Measurements from ENCODE around the gene CEP55.

CEP55 gene

DNA sequence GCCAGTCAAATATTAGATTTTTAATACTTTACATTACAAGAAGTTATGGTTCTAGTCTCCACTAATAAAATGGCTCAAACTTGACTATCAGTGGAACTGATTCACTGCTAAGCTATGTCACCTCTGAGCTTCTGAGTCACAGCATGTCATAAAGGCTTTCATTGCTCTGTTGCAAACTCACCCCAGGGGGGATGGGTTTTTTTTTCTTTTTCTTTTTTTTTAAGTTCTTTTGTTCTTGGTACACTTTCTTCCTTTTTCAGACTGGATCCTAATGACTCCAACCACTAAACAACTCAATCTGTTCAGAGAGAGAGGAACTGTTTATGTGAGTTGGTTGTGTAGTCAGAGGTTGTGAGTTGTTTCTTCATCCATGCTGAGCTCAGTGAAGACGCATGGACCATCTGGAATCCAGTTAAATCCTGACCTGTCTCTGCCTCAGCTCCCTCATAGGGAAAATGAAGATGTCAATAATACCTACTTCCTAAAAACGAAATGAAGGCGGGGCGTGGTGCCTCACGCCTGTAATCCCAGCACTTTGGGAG is 25.2 kb upstream of the CEP55 start:
- DNase-seq, result no peak

DNA sequence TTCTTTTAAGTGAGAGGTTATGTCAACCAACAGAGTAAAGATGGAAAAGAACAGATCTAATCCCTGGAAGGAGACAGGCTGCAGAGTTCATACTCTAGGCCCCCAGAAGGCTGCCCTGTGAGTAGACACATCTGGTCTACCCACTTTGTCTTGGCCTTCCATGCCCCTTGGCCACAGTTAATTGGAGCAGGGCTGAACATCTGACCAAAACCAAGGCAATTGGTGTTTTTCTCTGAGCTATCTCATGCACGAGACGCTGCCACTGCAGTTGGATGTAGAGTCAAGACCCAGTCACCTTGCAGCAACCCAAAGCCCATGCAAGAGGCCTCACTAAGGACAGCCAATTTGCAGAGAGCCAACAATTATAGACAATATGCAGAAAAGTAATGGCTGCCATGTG is 23.3 kb upstream of the CEP55 start:
- no peak for DNase-seq

DNA sequence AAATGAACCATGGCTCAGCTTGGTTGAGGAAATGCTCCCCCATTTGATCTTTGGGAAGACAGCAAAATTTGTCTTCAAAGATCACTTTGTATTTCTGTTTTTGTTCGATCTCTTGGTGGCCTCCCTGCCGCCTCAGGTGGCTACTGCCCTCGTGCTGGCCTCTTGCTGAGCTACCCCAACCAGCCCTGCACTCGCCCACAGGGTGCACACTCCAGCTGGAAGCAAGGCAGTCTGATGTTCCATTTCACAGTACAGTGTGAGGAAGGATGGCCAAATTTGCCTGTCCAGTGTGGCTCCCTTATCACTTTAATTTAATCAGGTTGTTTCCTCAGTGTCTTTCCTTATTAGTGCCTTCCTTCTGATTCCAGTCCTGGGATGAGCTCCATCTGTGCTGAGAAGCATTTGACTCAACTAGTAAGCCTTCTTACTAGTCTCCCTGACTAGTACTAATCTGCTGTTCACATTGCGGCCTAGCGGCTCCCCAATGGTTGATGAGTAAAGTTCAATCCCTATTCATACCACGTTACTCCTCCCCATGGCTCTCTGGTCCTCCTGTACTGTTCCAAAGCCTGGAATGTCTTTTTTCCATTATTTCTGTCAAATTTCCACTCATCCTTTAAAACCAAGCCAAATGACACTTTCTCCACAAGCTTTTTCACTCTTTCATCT is 22.5 kb upstream of the CEP55 start:
- no peak for DNase-seq

DNA sequence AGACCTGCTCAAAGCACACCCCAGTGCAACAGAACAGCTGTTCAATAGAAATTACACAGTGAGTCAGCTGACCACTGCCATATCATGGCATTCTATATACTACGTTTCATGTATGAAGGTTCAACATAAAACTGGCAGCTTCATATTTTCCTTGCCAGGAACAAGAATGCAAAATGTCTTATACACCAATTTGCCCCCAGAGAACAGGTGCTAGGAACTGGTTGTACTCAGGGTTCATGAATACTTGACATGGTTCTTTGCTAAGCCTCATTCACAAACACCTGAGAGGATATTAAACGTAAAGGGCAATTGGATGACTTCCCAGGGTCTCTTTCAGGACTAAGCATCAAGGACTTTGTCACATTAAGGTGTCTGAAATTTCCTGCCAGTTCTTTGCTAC is 21.2 kb upstream of the CEP55 start:
- no peak for DNase-seq

DNA sequence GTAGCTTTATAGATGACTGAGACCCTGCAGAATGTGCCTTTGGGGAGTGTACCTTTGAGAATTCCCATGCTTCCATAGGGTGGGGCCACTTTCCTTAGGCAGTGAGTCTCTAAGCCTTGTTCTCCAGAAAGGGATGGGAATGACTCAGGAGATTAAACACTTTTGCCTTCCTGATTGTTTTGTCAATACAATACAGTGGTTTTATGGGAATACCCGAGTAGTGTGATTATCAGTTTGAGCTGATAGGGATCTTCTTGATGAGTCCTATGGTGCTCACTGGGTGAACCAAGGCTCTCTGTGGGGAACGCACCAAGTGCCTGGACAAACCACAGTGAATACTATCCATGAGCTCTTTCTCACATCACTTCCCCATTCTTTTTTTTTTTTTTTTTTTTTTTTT is 20.5 kb upstream of the CEP55 start:
- DNase-seq, result no peak

DNA sequence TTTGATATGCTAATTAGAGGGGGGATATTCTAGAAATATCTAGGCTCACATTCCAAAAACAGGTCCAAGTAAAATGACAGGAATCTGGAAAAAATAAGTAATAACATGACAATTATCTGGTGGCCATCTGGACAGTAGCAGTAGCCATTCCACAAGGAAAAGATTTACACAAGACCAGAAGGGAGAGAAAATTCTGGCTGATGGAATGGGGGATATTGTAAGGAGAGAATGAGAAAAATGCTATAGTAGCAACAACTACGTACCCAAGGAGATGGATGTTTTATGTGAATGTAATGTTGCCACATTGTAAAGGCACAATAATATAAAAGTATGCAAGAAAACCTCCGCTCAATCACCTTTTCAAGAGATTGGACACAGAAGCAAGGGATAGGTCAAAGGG is 19.7 kb upstream of the CEP55 start:
- no peak for DNase-seq

DNA sequence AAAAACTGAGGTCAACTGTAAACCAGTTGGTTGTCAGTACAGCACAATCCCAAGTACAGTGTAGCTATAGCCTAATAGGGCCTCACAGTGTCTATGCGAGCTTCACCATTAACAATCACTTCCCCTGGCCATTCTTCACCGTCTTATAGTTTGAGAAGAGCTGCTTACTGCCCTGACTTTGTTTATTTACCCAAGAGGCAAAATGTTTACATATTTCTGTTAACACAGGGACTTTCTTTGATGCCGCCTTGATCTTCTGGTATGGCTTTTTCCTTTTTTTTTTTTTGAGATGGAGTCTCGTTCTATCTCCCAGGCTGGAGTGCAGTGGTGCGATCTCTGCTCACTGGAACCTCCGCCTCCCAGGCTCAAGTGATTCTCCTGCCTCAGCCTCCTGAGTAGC is 17.5 kb upstream of the CEP55 start:
- DNase-seq, result no peak

DNA sequence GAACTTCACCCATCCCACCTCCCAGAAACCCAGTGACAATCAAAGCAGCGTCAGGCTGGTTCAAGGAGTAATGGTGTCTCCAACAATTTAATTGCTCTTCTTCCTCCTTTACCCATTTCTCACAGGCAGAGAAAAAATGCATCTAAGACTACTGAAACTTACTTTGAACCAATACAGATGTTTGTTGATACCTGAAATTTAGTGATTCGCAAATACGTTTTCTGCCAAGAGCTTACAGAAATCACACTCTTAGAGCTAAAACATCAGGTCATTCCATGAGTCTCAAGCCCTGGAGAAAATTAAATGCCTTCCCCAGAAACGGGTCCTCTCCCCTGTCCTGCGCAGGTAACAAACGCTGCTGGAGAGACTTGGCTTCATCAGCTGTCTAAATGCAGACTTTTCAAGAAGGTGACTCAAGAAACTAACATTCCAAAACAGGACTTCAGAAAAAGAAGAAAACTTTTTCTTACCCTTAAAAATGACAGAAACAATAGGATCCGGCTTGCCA is 14.7 kb upstream of the CEP55 start:
- DNase-seq, result no peak

DNA sequence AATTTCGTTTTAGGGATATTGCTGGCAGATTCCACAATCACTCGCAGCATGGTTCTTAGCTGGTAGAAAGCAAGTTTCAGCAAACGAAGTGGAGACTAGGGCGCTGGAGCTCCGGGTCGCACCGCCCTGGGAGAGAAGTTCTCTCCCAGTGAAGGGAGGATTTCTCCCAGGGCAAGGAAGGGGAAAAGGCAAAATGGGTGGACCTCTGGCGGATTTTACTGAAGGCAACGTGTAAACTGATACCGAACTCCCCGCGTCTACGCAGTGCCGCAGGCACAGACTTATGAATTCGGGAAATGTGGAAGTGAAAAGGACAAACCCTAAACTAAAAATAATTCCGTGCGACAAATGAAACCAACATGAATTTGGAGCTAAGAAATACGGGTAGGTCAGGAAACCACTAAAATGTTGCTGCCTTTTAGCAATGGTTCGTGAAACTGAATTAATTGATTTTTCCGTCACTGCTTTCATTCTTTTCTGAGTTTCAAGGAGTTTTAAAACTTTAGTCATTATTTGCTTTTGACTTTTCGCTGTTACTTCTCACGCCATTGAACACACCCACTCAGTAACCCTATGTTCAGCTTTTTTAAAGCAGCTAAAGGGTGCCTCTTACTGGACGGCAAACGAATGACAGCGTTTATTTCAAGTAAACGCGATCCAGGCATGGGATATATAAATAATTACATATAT is 14.1 kb upstream of the CEP55 start, which contains the start of gene MYOF:
Gene MYOF (minus strand): TSS at position 190 of the 690 bp plus-strand sequence. CDS start 140 bp downstream, at position 50.
- DNase-seq, result peak; percentile 63

DNA sequence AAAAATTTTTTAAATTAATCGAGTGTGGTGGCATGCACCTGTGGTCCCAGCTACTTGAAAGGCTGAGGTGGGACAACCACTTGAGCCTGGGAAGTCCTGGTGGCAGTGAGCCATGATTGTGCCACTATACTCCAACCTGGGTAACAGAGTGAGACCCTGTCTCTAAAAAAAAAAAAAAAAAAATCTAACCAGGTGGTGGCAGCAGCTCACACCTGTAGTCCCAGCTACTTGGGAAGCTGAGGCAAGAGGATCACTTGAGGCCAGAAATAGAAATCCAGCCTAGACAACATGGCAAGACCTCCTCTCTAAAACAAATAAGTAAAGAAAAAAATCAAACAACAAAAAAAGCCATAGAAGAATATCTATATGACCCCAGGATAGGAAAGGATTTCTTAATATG is 10.7 kb upstream of the CEP55 start:
- DNase-seq, result no peak

DNA sequence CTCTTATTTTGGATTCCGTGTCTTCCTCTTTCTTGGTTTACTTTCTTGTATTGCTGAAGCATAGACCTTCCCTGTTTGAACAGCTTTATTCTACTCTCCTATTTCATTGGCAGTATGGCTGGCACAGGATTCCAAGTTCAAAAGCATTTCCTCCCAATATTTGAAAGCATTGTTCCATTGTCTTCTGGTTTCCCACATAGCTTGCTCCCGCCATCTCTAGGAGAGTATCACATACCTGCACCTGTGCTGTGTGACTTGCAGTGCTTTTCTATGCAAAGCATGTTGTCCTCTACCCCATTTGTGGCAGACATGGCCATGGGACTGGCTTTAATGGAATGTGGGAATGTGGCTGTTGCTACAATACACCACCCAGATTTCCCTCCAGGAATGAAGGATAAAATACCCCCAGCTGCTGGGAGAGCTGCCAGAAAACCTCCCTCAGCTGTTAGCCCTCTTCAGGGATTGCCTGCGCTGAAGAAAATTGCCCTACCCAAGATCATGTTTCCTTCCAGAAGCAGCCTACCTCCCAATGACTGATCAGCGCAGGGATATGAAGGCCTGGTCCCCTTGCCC is 7.4 kb upstream of the CEP55 start:
- DNase-seq, result no peak

DNA sequence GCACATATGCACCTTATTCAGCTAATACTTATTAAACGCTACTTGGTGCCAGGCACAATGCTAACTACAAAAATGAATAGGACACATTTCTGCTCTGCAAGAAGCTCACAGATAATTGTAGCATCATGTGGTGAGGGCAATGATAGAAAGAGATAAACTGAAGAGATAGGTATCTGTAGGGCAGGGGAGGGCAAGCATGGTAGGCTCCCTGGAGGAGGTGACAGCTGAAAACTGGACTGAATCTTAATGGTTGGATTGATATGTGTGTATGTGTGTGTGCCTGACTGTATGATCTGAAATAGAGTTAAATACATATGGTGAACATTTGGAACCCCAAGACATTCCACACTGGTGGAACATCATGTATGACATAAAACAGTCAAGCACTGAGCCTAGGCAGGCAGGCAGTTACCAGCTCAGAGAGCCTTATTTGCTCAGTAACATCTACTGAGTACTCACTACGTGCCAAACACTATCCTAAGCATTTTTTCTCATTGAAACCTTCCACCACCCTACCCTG is 4.8 kb upstream of the CEP55 start:
- DNase-seq, result no peak

DNA sequence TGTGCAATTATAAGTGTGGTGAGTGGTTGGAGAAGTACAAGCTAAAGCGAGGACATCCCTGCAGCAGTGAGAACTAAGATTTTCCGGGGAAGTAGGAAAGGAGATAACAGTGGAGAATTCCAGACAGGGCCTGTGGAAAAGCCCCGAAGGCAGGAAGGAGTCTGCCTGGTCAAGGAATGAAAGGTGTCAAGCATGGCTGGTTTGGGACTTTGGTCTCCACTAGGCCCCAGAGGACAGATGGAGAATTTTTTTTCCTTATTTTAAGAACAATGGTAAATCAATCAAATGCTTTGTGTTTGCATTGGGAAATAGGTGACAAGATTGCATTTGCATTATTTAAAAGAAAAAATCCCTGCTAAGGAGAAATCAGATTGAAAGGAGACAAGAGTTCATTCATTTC is 3.2 kb upstream of the CEP55 start:
- no peak for DNase-seq

DNA sequence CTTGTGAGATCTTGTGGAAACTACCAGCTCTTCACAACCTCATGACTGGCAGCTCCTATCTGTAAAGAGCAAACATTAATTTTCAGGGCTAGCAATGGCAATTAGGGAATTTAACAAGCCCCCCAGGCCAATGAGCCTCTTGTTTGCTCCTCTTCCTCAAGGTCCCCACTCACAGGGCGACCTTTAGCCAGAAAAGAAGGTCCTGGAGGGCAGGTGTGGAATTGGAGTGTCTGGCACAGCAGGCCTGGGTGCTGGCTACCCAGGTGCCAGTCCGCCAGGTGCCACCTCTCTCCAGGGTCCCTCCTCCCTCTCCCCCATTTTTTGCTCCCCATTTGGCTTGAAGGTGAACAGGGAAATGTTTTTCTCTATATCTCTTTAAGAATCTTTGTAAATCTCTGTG is 1.9 kb upstream of the CEP55 start:
- DNase-seq, result no peak

DNA sequence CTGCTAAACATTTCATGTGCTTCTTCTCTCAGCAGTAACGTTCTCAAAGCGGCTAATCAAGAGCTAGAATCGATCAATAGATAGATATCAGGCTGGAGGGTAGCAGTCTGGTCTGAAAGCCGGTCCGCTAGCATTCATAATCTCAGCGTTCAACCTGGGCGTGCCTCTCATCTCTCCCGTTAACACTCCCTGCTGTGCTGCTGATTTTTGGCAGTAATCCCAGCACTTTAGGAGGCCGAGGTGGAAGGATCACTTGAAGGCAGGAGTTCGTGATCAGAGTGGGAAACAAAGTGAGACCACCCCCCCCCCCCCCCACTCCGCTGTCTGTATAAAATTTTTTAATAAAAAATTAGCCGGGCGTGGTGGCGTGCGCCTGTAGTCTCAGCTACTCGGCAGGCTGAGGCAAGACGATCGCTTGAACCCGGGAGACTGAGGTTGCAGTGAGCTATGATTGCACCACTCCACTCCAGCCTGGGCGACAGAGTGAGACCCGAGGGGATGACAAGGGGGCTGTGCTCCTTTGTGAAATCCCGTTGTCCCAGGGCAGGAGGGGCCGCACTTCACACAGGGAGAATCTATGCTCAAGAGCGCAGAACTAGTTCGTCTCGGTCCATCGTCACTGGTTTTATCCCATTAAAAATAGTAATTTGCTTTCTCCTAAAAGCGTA is 624 bp upstream of the CEP55 start:
- DNase-seq, result peak; percentile 66

DNA sequence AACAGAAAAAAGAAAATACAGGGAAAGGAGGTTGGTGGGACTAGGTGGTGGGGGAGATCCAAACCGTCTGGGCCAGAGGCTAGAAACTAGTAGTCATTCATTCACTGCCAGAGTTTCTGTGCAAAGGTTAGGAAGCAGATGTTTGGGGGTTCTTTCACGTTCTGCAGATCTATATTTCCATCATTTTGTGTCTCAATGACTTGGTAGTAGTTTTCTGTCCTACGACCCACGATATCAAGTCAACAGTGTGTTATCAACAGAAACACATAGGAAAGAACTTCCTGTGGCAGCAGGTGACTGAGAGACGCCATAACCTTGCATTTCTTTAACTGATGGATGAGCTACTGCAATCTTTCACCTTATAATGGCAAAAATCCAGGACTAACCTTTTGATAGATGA is 1.8 kb downstream of the CEP55 start:
- no peak for DNase-seq

DNA sequence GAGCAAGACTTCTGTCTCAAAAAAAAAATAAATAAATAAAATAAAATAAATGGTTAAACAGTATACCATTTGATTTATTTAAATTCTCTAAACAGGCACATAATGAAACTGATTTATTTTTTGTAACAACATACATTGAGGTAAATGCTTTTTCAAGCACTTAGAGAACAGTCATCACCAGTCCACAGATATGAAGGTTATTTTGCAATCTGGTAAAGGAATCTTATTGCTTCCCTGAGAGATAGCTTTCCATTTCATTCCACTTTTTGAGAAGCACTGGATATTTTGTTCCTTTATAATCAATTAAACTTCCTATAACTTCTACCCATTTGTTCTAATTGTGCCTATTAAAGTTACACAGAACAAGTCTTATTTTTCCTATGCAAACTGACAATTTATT is 5.2 kb downstream of the CEP55 start:
- no peak for DNase-seq

DNA sequence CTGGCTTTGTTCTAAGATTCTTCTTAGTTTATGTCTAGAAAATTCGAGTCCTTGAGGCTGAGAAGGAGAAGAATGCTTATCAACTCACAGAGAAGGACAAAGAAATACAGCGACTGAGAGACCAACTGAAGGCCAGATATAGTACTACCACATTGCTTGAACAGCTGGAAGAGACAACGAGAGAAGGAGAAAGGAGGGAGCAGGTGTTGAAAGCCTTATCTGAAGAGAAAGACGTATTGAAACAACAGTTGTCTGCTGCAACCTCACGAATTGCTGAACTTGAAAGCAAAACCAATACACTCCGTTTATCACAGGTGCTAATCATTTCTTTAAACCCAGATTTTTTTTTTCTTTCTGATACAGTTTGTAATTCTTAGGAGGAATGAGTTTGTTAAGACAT is 6.7 kb downstream of the CEP55 start:
- DNase-seq, result no peak

DNA sequence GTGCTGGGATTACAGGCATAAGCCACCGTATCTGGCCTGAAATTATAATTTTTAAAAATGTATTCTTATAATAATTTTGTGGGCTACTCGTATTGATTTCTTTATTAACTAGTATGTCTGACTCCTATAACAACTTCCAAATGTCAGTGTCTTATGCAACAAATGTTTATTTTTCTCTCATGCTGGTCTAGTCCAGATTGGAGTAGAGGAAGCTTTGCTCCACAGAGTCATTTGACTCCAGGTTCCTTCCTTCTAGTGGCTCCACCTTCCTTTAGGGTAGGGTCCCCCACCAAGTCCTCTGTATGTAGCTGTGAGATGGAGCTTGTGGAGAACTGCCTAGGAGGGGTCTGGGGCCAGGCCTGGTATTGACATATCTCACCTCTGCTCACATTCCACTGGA is 8.7 kb downstream of the CEP55 start:
- no peak for DNase-seq

DNA sequence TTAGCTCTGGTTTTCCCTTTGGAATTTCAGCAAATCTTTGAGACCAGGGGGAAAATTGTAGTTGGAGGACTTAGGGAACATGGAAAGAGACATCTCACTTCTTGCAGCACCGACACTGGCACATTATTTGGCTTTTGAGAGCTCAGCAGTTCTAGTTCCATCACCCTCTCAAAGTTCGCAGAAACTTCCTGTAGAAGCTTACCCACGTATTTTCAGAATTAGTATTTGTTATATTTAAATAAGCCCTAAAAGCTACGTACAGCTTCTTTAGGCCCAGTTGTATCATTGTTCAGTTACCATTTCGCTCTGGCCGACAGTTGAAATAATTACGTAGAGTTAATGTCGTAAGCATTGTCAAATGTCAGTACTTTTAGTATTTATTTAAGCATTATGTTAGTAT is 13.4 kb downstream of the CEP55 start:
- no peak for DNase-seq

DNA sequence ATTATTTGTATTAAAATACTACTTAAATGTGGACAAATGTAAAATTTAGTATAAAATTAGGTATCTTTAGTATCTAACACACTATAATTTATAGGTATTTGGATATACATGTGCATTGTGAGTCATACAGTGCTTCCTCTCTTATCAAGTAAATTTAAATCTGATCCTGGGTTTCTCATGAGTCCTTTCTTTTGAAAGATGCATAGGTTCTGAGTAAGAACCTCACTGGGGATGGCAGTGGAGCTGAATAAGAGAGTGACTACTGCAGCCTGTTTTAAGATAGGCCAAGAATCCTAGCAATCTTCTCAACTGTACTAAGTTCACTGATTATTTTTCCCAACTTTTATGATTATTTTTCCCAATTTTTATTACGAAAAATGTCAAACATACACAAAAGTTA is 16.2 kb downstream of the CEP55 start:
- no peak for DNase-seq

DNA sequence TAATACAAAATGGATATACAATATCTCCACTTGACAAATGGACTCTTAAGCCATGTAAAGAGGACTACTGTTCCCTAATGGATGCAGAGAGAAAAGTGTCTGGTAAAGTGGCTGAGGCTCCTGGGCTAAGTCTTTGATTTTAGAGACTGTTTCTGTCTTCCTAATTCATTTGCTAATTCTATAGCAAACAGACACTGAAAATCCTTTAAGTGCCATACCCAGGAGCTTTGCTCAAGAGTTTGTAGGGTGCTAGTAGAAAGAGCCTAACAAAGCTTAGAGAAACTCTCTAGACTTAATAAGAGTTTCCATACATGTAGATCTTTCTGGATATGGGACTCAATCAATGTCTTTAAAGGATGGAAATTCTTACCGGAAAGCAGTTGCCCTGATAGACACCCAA is 16.7 kb downstream of the CEP55 start:
- DNase-seq, result no peak

DNA sequence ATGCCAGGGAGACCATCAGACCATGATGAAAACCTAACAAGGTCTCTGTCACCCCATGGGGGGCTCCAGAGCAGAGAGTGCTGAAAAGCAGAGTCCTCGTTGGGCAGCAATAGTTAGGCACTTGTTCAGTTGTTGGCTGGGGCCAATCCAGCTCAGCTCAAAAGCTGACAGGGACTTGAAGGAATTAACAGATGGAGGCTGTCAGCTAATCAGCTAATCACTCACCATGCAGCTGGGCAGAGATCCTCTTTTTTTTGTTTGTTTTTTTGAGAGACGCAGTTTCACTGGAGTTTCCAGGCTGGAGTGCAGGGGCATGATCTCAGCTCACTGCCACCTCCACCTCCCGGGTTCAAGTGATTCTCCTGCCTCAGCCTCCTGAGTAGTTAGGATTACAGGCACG is 18.1 kb downstream of the CEP55 start:
- no peak for DNase-seq
